DMS 273 (cell line): Measurements from ENCODE around the gene FAM47E.

Source experiments
- DNase-seq: peaks from one replicate; lab custom pipeline; 2025; ENCODE audit not compliant: unreplicated experiment; lab: John Stamatoyannopoulos, UW

Gene FAM47E

GRCh38 chr4:76298227-76298626 lies 46.7 kb downstream of the FAM47E start:
- no peak for DNase-seq

- no peak for DNase-seq
These were observed 48.5 kb downstream of the FAM47E start for GRCh38 chr4:76300012-76300411.

- DNase-seq = peak; percentile 28
These were observed 49.7 kb downstream of the FAM47E start for GRCh38 chr4:76301068-76301774.

GRCh38 chr4:76301775-76302162 lies 50.2 kb downstream of the FAM47E start:
- DNase-seq = no peak

- no peak for DNase-seq
These were observed 51.4 kb downstream of the FAM47E start for GRCh38 chr4:76302826-76303438.

GRCh38 chr4:76305033-76305687 lies 53.6 kb downstream of the FAM47E start:
- DNase-seq = no peak

- DNase-seq = peak; percentile 75
These were observed 54.7 kb downstream of the FAM47E start, which contains the start of gene STBD1 for GRCh38 chr4:76305971-76306881. TSS of gene STBD1 (plus strand) at chr4:76306733. CDS start at chr4:76306770, 37 bp downstream.

GRCh38 chr4:76306882-76307659 lies 55.5 kb downstream of the FAM47E start:
- DNase-seq = peak; percentile 78

GRCh38 chr4:76307660-76308014 lies 56.1 kb downstream of the FAM47E start:
- peak; percentile 77 for DNase-seq

GRCh38 chr4:76308548-76308947 lies 57.0 kb downstream of the FAM47E start:
- DNase-seq = peak; percentile 44

- peak; percentile 14 for DNase-seq
These were observed 58.5 kb downstream of the FAM47E start for GRCh38 chr4:76309939-76310550.

GRCh38 chr4:76310683-76311082 lies 59.2 kb downstream of the FAM47E start:
- DNase-seq = peak; percentile 52

GRCh38 chr4:76311896-76312331 lies 60.4 kb downstream of the FAM47E start:
- peak; percentile 71 for DNase-seq

- no peak for DNase-seq
These were observed 60.9 kb downstream of the FAM47E start for GRCh38 chr4:76312457-76312856.

- no peak for DNase-seq
These were observed 62.0 kb downstream of the FAM47E start for GRCh38 chr4:76313547-76313946.

- no peak for DNase-seq
These were observed 63.9 kb downstream of the FAM47E start for GRCh38 chr4:76315267-76315918.

GRCh38 chr4:76316131-76316530 lies 64.6 kb downstream of the FAM47E start:
- no peak for DNase-seq

GRCh38 chr4:76322236-76322635 lies 70.7 kb downstream of the FAM47E start:
- no peak for DNase-seq

- DNase-seq = no peak
These were observed 73.6 kb downstream of the FAM47E start for GRCh38 chr4:76325072-76325471.
